PC-3 (cell line): ENCODE results near the gene TAF9B. TPM values are rescaled to one million over a fixed set of nuclear protein-coding genes. Genes with fewer than 3 reads are reported as not detected.
A peak's percentile ranks its signal among the peaks of the same experiment; 100 is the strongest.

ENCODE experiments used
- ATAC-seq: fragments of 200-7000 bp; cut with Tn5 transposase; 2 replicates; pipeline ENCODE4 v1.9.1; 2020; ENCODE audit warnings: mild to moderate bottlenecking, moderate library complexity
- BruUV-seq: library from RNA; stranded (reverse); fragments of 400-500 nt; replicated peaks from 2 replicates; lab custom pipeline; 2021; lab: Mats Ljungman, UMichigan
- CTCF ChIA-PET: fragments of 300-600 bp; sonication (Branson Sonifier 250); formaldehyde crosslinking; loops from one replicate; lab custom pipeline; 2022; ENCODE audit warnings: antibody characterized with exemption; lab: Charles Lee
- POLR2A ChIA-PET: fragments of 300-600 bp; sonication (Branson Sonifier 250); formaldehyde crosslinking; loops from one replicate; lab custom pipeline; 2022; ENCODE audit warnings: antibody characterized with exemption; ENCODE audit not compliant: unreplicated experiment; lab: Charles Lee
- DNase-seq: peaks from one replicate; pipeline ENCODE4 v3.0.0-alpha.2; 2015
- H2AFZ ChIP-seq: fragments of 300-600 bp; sonication (generic); 2 replicates; pipeline ENCODE4 v1.6.0; 2016; ENCODE audit warnings: antibody characterized with exemption, low read length
- H3F3A ChIP-seq: fragments of 300-600 bp; sonication (generic); one replicate; pipeline ENCODE4 v1.6.0; 2017; ENCODE audit warnings: antibody characterized with exemption, low read length, control low read depth, mild to moderate bottlenecking; ENCODE audit not compliant: unreplicated experiment
- H3K27ac ChIP-seq: fragments of 300-600 bp; sonication (generic); 2 replicates; pipeline ENCODE4 v1.5.1; 2016; ENCODE audit warnings: mild to moderate bottlenecking, low read length
- H3K27me3 ChIP-seq: fragments of 300-600 bp; sonication (generic); 2 replicates; pipeline ENCODE4 v1.6.1; 2016; ENCODE audit warnings: low read length, mixed read lengths
- H3K36me3 ChIP-seq: fragments of 300-600 bp; sonication (generic); 2 replicates; pipeline ENCODE4 v1.6.1; 2016; ENCODE audit warnings: low read depth, mixed run types, low read length, mixed read lengths
- H3K4me1 ChIP-seq: fragments of 300-600 bp; sonication (generic); 2 replicates; pipeline ENCODE4 v1.5.1; 2016; ENCODE audit warnings: low read length; ENCODE audit not compliant: insufficient read depth
- H3K4me2 ChIP-seq: fragments of 300-600 bp; sonication (generic); 2 replicates; pipeline ENCODE4 v1.6.0; 2016; ENCODE audit warnings: low read length
- H3K4me3 ChIP-seq: fragments of 300-600 bp; sonication (generic); 2 replicates; pipeline ENCODE4 v1.5.1; 2016; ENCODE audit warnings: mild to moderate bottlenecking, low read length, mixed read lengths
- H3K79me2 ChIP-seq: fragments of 300-600 bp; sonication (generic); 2 replicates; pipeline ENCODE4 v1.6.1; 2017; ENCODE audit warnings: low read length, mixed read lengths
- H3K9ac ChIP-seq: fragments of 300-600 bp; sonication (generic); 2 replicates; pipeline ENCODE4 v1.6.0; 2016; ENCODE audit warnings: mild to moderate bottlenecking, low read length
- H3K9me2 ChIP-seq: fragments of 300-600 bp; sonication (generic); replicated peaks from 2 replicates; pipeline ENCODE4 v1.6.1; 2016; ENCODE audit warnings: mixed run types, low read length, mixed read lengths
- H3K9me3 ChIP-seq: fragments of 300-600 bp; sonication (generic); 2 replicates; pipeline ENCODE4 v1.6.1; 2016; ENCODE audit warnings: low read length, mixed read lengths
- H4K20me1 ChIP-seq: fragments of 300-600 bp; sonication (generic); 2 replicates; pipeline ENCODE4 v1.6.1; 2016; ENCODE audit warnings: low read length, mixed read lengths
- EZH2 ChIP-seq: fragments of 300-600 bp; sonication (generic); IDR thresholded peaks from one replicate; pipeline ENCODE4 v1.6.1; 2017; ENCODE audit warnings: antibody characterized with exemption, mild to moderate bottlenecking, low read length; ENCODE audit not compliant: unreplicated experiment
- EZH2phosphoT487 ChIP-seq: fragments of 300-600 bp; sonication (generic); IDR thresholded peaks from 2 replicates; pipeline ENCODE4 v1.6.1; 2018; ENCODE audit warnings: mild to moderate bottlenecking, antibody characterized with exemption, low read length, borderline replicate concordance
- intact Hi-C: fragments of 100-400 bp; cut with micrococcal nuclease; formaldehyde crosslinking; loops from 2 replicates; pipeline ENCODE4 v1.9.0; 2023
- total RNA-seq: library from RNA; depleted of rRNA; stranded (reverse); fragments of >200 nt; gene quantifications from 2 replicates; pipeline ENCODE4 v1.2.3, GENCODE V29; 2014
- TF ChIP-seq, protein P1 (sequence below): fragments of 300-600 bp; sonication (generic); conservative IDR thresholded peaks from 2 replicates; pipeline ENCODE4 v1.5.1; 2017; ENCODE audit warnings: antibody characterized with exemption, low read depth, mild to moderate bottlenecking, low read length

TAF9B gene
- total RNA-seq, 1 experiment from 2014 or later, result 26.1 TPM

DNA sequence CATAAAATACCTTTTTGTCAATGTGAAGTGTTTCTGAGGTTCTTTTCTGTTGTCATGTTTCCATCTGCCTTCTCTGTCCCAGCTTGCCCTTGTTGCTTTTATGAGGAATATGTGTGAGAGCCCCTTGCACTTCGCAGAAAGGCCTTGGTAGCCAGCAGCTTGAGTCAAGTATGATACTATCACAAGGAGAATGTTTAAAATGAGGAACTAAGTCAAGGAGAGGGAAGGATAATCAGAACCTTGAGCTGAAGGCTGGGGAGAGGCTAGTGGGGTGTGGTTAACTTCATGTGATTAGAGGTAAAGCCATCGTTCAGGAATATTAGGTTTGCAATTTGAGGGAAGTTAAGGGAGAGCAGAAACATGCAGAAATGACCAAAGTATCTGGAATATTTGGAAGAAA is 22.7 kb downstream of the TAF9B start:
- Histone ChIP-seq H3K27ac (no peak overlapping the region), H3K27me3 (no peaks in the 10 kb centered on the region), H3F3A (peaks cover 12% of the 10 kb centered on the region), H3K9me2 (no peaks in the 10 kb centered on the region), H3K4me3 (no peak overlapping the region), H4K20me1 (peaks cover 87% of the 10 kb centered on the region), H2AFZ (no peak overlapping the region), H3K9me3 (no peaks in the 10 kb centered on the region), H3K36me3 (peaks cover 86% of the 10 kb centered on the region), H3K79me2 (peaks cover 96% of the 10 kb centered on the region), H3K4me1 (peaks cover 10% of the 10 kb centered on the region), H3K4me2 (no peak overlapping the region), H3K9ac (no peak overlapping the region)
- intact Hi-C loops, result no loop called here
- TF ChIP-seq EZH2 (no peak), EZH2phosphoT487 (no peak)
- TF ChIP-seq, protein P1, sequence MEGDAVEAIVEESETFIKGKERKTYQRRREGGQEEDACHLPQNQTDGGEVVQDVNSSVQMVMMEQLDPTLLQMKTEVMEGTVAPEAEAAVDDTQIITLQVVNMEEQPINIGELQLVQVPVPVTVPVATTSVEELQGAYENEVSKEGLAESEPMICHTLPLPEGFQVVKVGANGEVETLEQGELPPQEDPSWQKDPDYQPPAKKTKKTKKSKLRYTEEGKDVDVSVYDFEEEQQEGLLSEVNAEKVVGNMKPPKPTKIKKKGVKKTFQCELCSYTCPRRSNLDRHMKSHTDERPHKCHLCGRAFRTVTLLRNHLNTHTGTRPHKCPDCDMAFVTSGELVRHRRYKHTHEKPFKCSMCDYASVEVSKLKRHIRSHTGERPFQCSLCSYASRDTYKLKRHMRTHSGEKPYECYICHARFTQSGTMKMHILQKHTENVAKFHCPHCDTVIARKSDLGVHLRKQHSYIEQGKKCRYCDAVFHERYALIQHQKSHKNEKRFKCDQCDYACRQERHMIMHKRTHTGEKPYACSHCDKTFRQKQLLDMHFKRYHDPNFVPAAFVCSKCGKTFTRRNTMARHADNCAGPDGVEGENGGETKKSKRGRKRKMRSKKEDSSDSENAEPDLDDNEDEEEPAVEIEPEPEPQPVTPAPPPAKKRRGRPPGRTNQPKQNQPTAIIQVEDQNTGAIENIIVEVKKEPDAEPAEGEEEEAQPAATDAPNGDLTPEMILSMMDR, result no peak
- no peak for DNase-seq
- CTCF ChIA-PET, result no interaction called here
- BruUV-seq, result no TSS peak
- POLR2A ChIA-PET, result no interaction called here
- no peak for ATAC-seq

DNA sequence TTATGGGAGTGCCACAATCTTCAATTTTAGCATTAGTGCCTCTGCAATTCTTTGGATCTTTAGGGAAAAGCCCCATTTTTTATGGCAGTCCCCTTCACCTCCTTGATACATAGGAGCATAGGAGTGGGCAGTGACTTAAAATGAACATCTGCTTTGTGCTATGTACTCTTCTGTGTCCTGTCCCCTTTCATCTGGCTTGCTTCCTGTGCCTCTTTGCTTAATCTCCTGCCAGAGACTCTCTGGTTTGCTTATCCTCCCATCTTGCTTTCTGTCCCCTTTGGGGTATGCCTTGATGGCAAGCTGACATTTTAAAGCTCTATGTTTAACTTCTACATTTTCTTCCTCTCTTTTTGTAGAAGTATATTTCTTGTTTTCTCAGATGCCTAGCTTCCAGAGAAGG is 23.1 kb downstream of the TAF9B start:
- POLR2A ChIA-PET, result no interaction called here
- peaks cover 8% of the 10 kb centered on the region for H3F3A ChIP-seq
- no peak for DNase-seq
- no peak overlapping the region for H3K9ac ChIP-seq
- H3K4me2 ChIP-seq, result no peak overlapping the region
- CTCF ChIA-PET, result no interaction called here
- H3K4me3 ChIP-seq, result no peak overlapping the region
- no peak for TF ChIP-seq EZH2
- no peak for TF ChIP-seq EZH2phosphoT487
- TF ChIP-seq, protein P1, result no peak
- no peaks in the 10 kb centered on the region for H3K27me3 ChIP-seq
- peaks cover 87% of the 10 kb centered on the region for H4K20me1 ChIP-seq
- peaks cover 6% of the 10 kb centered on the region; the same call in 1 of the 2 replicates for H3K4me1 ChIP-seq
- intact Hi-C loops, result no loop called here
- H3K27ac ChIP-seq, result no peak overlapping the region
- H3K36me3 ChIP-seq, result peaks cover 85% of the 10 kb centered on the region
- ATAC-seq, result no peak
- no peak overlapping the region for H2AFZ ChIP-seq
- no peaks in the 10 kb centered on the region for H3K9me3 ChIP-seq
- BruUV-seq, result no TSS peak
- H3K79me2 ChIP-seq, result peaks cover 96% of the 10 kb centered on the region
- H3K9me2 ChIP-seq, result no peaks in the 10 kb centered on the region

GRCh38 chrX:78111140-78111931 is 28.1 kb downstream of the TAF9B start:
- Histone ChIP-seq H3K9me2 (no peaks in the 10 kb centered on the region), H3F3A (no peaks in the 10 kb centered on the region), H3K27ac (no peak overlapping the region), H3K27me3 (no peaks in the 10 kb centered on the region), H4K20me1 (peaks cover 85% of the 10 kb centered on the region), H3K36me3 (peaks cover 91% of the 10 kb centered on the region), H3K4me3 (no peak overlapping the region), H2AFZ (no peak overlapping the region), H3K4me1 (peaks cover 29% of the 10 kb centered on the region), H3K79me2 (peaks cover 99% of the 10 kb centered on the region), H3K4me2 (no peak overlapping the region), H3K9me3 (no peaks in the 10 kb centered on the region), H3K9ac (no peak overlapping the region)
- ATAC-seq (peak; percentile 59), DNase-seq (no peak)
- ChIA-PET POLR2A (no interaction called here), CTCF (no interaction called here)
- intact Hi-C loops, result no loop called here
- no TSS peak for BruUV-seq
- TF ChIP-seq, protein P1, result no peak
- TF ChIP-seq EZH2 (no peak), EZH2phosphoT487 (no peak)
